ENCODE results near the gene RUFY2. TPM values are rescaled to one million over a fixed set of nuclear protein-coding genes. Genes with fewer than 3 reads are reported as not detected.
A peak's percentile ranks its signal among the peaks of the same experiment; 100 is the strongest.

Gene RUFY2
- total and polyA plus RNA-seq, 4 donors = 1.6 to 11.2 (median 7.7) TPM

- no peak overlapping the region for H3K4me3 ChIP-seq (ENCODE audit: low read depth in 1 of 3, low read length in 3 of 3)
- H3K9ac ChIP-seq (ENCODE audit: low read depth in 1 of 2, low read length in 2 of 2) = no peak overlapping the region
- WGBS = 80% methylated on average over 3 of the region's 3 CpGs
- peak overlapping the region; percentile 17 to 28 for H3K27ac ChIP-seq (ENCODE audit: low read depth in 1 of 2, low read length in 2 of 2)
- H3K4me1 ChIP-seq (ENCODE audit: control insufficient read depth in 4 of 4, insufficient read depth in 4 of 4, low read length in 3 of 4) = peaks cover 9 to 47% (median 32%) of the 10 kb centered on the region in 4 donors
- DNase-seq (ENCODE audit: low spot score) = no peak
- no peaks in the 10 kb centered on the region for H3K9me3 ChIP-seq (ENCODE audit: control insufficient read depth in 4 of 4, low read length in 3 of 4)
- H3K27me3 ChIP-seq (ENCODE audit: control insufficient read depth in 4 of 4, insufficient read depth in 4 of 4, low read length in 3 of 4) = no peaks in the 10 kb centered on the region
- no peak for TF ChIP-seq NR2F2 (IDR thresholded peaks at IDR 0.05)
- no peak for TF ChIP-seq HNF4G (IDR thresholded peaks at IDR 0.05)
- no peak for TF ChIP-seq GABPA (IDR thresholded peaks at IDR 0.05 in 1 of 2, conservative IDR thresholded peaks at IDR 0.05 in 1 of 2)
- no peak for TF ChIP-seq JUND (IDR thresholded peaks at IDR 0.05)
- no peak for TF ChIP-seq CTCF (IDR thresholded peaks at IDR 0.05; ENCODE audit: low read depth, low read length, missing input control)
- no peak for TF ChIP-seq REST (IDR thresholded peaks at IDR 0.05)
- no peak for TF ChIP-seq MAX (IDR thresholded peaks at IDR 0.05)
- TF ChIP-seq SP1 (IDR thresholded peaks at IDR 0.05) = no peak
- TF ChIP-seq ZBTB33 (IDR thresholded peaks at IDR 0.05) = no peak
- no peak for TF ChIP-seq FOXA1 (IDR thresholded peaks at IDR 0.05)
- TF ChIP-seq FOXA2 (IDR thresholded peaks at IDR 0.05) = no peak
- TF ChIP-seq RXRA (IDR thresholded peaks at IDR 0.05) = no peak
- no peak for TF ChIP-seq RAD21 (IDR thresholded peaks at IDR 0.05)
- TF ChIP-seq HNF4A (conservative IDR thresholded peaks at IDR 0.05) = no peak
- no peak for TF ChIP-seq TAF1 (conservative IDR thresholded peaks at IDR 0.05)
- no peak for TF ChIP-seq ATF3 (IDR thresholded peaks at IDR 0.05)
- no peak for TF ChIP-seq EGR1 (IDR thresholded peaks at IDR 0.05; ENCODE audit: low read depth in 2 of 2)
- no peak for TF ChIP-seq YY1 (IDR thresholded peaks at IDR 0.05)
- H3K36me3 ChIP-seq (ENCODE audit: control insufficient read depth in 4 of 4, insufficient read depth in 3 of 4, low read depth in 1 of 4, low read length in 3 of 4) = peaks cover 0 to 4% (median 1%) of the 10 kb centered on the region in 4 donors
Measured at GRCh38 chr10:68301301-68301700, 105.8 kb downstream of the RUFY2 start.

Data from liver (tissue), 9 donors.